ENCODE results near the gene PDE12.

PDE12 gene

DNA sequence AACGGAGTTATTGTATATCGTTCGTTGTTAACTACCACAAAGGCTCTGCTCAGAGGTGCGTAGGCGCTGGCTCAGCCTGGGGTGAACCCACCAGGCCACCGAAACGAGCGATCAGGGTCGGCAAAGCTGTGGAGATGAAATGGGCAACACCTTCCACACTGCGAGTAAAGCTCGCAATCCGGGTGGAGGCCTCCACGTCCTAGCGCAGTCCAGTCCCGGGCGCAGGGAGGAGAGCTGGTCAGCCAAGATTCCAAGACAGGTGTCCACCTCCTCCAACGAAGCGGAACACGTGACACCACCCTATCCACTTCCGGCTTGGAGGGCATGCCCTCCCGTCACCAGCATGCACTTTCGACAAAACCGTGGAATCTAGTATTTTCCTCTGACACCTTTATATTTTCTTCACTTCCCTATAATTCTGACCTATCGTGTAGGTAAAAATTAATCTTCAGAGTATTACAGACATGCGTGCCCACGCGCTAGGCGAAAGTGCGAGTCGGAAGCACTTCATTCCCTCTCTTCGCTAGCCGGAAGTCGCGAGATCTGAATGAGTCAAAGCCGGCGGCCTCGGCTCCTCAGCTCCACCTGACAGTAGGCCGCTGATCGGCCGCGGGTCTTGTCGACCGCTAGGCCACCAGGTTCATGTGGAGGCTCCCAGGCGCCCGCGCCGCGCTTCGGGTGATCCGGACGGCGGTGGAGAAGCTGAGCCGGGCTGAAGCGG lies at the start of gene PDE12:
Gene PDE12, plus strand, starts transcription at position 537 of the 721 bp plus-strand sequence. Its CDS starts 106 bp downstream, at position 643.
- DNase-seq: peak; percentile 95

DNA sequence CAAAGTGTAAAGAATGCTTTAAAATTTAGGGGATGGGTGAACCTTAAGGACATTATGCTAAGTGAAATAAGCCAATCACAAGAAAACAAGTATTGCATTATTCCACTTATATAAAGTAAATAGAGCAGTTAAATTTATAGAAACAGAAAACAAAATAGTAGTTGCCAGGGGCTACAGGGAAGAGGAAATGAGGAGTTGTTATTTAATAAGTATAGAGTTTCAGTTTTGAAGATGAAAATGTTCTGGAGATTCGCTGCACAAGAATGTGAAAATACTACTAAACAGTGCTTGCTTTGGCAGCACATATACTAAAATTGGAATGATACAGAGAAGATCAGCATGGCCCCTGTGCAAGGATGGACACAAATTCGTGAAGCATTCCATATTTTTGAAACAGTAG lies 43.9 kb upstream of the PDE12 start:
- no peak for DNase-seq

DNA sequence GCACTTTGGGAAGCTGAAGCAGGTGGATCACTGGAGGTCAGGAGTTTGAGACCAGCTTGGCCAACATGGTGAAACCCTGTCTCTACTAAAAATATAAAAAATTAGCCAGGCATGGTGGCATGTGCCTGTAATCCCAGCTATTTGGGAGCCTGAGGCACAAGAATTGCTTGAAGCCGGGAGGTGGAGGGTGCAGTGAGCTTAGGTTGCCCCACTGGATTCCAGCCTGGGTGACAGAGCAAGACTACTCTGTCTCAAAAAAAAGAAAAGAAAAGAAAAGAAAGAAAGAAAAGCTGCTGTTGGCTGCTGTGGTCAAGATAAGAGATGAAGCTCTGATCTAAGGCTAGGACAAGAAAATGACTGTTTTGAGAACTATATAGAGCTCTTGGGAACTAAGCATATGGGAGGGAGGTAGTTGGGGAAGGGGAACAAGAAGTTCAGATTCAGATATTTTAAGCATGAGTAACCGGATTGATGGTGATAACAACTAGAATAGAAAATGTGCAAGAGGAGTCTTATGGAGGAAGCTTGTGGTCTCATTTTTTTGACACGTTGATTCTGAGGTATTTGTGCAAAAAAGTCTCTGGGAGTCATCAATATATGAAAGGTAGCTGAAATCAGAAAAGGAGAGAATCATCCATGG lies 37.7 kb upstream of the PDE12 start:
- DNase-seq: peak; percentile 5

DNA sequence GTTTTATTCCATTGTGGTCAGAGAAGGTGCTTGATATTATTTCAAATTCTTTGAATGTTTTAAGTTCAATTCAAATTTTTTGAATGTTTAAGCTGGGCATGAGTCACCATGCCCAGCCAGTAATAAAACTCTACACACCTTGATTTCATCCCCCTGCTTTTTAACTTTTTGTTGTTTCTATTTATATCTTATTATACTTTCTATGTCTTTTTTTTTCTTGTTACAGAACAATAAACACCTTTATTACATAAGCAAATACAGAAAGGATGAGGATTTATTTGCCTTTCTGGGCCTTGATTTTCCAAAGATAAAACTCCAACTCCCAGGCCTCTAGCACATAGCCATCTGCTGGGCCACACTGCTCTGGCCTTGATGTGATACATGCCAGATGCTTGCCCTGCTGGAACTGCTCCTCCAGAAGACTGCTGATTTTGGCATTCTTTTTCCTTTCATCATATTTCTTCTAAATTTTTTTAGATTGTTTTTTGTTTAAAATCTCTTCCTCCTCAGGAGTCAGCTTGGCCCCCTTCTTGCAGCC lies 25.9 kb upstream of the PDE12 start:
- no peak for DNase-seq

GRCh38 chr3:57538465-57538864 lies 17.6 kb upstream of the PDE12 start:
- DNase-seq: no peak

GRCh38 chr3:57544181-57545125 lies 11.6 kb upstream of the PDE12 start, which contains the start of gene DNAH12:
TSS of gene DNAH12 (minus strand) at chr3:57544344. CDS start at chr3:57542870, 1,474 bp downstream.
- peak; percentile 63 for DNase-seq

- no peak for DNase-seq
Measured at GRCh38 chr3:57545636-57546268, 10.3 kb upstream of the PDE12 start.

DNA sequence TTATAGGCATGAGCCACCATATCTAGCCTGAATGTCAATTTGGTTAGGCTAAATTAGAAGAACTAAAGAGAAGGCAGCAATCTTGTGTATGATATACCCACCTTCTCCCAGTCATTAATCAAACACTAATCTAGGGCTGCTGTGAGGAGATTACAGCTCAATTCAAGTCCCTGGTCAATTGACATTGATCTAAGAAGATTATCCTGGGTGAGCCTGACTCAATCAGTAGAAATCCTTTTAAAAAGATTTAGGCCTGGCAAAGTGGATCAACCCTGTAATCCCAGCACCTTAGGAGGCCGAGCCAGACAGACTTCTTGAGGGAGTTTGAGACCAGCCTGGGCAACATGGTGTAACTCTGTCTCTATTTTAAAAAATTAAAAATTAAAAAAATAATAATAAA lies 9.5 kb upstream of the PDE12 start:
- DNase-seq: no peak

GRCh38 chr3:57555306-57555705 lies 768 bp upstream of the PDE12 start:
- peak; percentile 47 for DNase-seq

DNA sequence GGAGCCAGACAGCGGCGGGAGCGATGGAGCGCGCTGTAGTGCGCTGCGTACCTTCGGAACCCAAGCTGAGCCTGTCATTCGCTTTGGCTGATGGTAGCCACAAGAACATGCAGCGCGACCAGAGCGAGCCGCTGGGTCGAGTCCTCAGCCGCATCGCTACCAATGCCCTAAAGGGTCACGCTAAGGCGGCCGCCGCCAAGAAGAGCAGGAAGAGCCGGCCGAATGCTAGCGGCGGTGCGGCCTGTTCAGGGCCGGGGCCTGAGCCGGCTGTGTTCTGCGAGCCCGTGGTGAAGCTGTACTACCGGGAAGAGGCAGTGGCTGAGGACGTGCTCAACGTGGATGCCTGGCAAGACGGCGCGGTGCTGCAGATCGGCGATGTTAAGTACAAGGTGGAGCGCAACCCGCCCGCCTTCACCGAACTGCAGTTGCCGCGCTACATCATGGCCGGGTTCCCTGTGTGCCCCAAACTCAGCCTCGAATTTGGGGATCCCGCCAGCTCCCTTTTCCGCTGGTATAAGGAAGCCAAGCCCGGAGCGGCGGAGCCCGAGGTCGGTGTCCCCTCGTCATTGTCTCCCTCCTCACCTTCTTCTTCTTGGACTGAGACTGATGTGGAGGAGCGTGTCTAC lies 498 bp downstream of the PDE12 start:
- DNase-seq: peak; percentile 42

GRCh38 chr3:57557085-57557537 lies 1.0 kb downstream of the PDE12 start:
- peak; percentile 69 for DNase-seq

GRCh38 chr3:57559526-57559925 lies 3.5 kb downstream of the PDE12 start:
- no peak for DNase-seq

DNA sequence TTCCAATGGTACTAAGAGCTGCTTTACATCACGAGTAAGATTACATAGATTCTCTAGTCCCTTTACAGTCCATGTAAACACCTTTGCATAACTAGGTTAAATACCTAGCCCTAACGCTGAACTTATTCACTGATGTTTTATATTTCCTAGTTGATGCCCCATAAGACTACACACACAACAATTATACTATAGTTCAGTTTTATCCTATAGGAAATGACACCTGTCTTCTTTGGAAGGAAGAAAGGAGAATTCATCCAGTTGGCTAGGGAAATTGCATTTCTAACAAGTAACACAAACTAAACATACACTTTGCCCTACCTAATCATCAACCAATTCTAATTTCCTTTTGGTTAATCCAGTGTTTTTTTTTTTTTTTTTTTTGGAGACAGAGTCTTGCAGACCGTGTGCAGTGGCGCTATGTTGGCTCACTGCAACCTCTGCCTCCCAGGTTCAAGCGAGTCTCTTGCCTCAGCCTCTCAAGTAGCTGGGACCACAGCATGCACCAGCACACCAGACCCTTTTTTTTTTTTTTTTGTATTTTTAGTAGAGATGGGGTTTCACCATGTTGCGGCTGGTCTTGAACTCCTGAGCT lies 13.9 kb downstream of the PDE12 start:
- no peak for DNase-seq

DNA sequence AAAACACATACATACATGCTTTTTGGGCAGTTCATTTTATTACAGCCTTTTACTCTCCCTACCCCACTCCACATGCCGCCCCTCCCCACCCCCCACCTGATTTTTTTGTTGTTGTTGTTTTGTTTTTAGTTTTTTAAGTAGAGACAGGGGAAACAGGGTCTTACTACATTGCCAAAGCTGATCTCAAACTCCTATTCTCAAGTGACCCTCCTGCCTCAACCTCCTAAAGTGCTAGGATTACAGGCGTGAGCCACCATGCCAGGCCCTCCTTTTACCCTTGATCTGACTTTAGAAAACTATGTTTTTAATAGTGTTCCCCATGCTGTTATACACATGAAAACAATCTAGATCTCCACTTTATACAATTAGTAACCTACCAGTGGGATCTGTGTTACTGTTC lies 14.8 kb downstream of the PDE12 start:
- DNase-seq: no peak

DNA sequence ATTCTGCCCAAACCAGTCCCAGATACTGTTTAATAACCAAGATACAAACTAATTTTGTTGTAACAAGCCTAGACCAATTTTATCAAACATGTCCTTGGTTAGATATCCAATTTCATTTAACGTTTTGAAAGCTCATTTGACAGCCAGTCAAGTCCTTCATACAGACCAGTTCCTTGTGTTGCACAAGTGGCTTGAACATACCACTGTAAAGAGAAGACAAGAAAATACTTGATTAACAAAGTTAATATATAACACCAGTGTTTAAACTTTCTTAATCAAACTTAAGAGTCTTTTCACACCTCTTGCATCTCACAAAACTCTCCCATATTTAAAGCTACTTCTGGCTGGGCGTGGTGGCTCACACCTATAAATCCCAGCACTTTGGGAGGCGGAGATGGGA lies 16.0 kb downstream of the PDE12 start:
- DNase-seq: no peak

- no peak for DNase-seq
Measured at GRCh38 chr3:57575966-57576626, 20.0 kb downstream of the PDE12 start.

DNA sequence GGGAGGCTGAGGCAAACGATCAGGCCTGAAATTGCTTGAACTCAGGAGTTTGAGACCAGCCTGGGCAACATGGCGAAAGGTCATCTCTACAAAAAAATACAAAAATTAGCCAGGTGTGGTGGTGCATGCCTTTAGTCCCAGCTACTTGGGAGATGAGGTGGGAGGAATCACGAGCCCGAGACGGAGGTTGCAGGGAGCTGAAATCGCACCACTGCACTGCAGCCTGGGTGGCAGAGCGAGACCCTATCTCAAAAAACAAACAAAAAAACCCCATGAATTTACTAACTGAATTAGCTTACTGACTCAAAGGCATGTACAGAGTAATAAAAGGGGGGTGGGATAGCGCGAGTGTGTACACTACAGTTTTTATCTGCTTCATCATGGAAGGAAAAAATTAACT lies 21.7 kb downstream of the PDE12 start:
- no peak for DNase-seq

GRCh38 chr3:57582474-57583168 lies 26.5 kb downstream of the PDE12 start:
- DNase-seq: peak; percentile 63

- peak; percentile 44 for DNase-seq
Measured at GRCh38 chr3:57583544-57583943, 27.5 kb downstream of the PDE12 start.

DNA sequence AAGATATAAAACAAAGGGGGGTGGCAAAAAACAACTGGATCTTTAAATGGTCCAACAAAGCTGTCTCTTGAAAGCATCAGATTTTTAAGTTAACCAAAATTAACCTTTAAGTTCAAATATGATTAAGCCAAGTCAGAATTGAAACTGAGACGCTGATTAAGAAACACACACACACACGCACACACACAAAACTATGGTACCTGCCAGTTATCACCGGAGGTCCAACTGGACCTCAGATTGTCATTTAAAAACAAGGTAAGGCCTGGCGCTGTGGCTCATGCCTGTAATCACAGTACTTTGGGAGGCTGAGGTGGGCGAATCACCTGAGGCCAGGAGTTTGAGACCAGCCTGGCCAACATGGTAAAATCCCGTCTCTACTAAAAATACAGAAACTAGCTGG lies 30.7 kb downstream of the PDE12 start:
- no peak for DNase-seq
